HG03558 (cell line): Measurements from ENCODE around the gene MAP9.
"Not testable (repeated sequence)": the region's sequence is repeated elsewhere in the genome, so short reads cannot be mapped to it uniquely, and the experiment has no call there.

Experiments
- ATAC-seq: cut with Tn5 transposase; IDR thresholded peaks from one replicate; pipeline ENCODE4 v1.9.1; 2021; ENCODE audit warnings: moderate number of reproducible peaks; ENCODE audit not compliant: unreplicated experiment; ENCODE audit errors: extremely low read depth

MAP9 gene

DNA sequence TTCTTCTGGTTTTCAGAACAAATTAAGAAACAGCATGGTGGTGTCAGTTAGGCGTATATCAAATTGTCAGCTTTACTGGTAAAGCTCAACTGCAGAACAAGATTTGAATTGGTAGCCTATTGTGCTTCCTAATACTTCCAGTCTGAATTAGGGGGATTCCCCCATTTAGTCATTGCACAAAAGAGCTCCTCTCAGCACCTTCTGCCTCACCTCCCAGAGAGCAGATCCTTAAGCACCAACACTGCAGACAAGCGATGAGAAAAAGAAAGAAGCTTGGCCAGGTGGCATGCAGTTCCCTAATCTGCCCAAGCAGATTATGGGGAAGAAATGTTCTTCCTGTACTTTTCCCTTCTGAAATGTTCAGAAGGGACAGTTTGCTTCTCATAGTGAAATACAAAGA lies 9.2 kb downstream of the MAP9 start:
- ATAC-seq = no peak

DNA sequence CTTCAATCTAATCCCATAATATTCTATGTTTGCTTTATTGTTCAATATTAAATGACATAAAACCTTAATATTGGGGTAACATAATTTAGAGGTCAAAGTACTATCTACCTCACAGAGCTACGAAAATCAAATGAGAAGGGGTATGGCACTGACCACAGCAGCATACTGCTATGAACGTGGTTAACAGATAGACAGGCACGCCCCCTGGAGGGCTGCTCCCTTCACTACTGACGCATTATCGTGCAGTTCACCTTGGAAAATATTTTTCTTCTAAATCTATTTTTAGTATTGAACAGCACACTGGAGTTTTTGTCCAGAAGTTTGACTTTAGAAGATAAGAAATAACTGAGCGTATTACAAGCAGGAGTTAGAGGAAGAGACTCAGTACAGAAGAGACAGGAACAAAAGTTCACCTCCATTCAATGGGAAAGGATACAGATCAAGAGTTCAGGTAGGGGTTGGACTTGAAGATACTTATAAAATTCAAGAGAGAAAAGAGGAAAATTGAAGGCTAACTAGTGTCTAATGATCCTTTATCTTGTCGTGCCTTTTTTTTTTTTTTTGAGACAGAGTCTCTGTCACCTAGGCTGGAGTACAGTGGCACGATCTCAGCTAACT lies 22.7 kb downstream of the MAP9 start:
- peak; percentile 95 for ATAC-seq

- ATAC-seq = no peak
Measured at GRCh38 chr4:155342142-155342541, 34.6 kb downstream of the MAP9 start.

DNA sequence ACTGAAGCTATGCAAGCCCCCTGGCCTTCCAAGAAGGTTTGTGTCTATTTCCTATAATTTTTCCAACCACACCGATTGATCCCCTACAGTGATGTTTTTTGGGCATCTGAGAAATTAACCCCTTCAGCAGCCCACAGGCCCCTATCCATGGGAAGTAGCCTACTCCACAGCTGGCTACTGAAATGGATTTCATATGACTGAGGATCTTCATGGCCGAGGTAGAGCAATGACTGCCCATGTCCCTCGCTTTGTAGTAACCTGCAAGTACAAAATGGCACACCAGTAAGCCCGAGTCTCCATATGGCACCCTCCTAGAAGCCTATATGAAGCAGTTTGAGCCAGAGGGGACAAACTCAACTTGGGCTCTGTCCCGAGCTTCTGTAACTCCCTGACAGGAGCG lies 36.8 kb downstream of the MAP9 start:
- no peak for ATAC-seq

DNA sequence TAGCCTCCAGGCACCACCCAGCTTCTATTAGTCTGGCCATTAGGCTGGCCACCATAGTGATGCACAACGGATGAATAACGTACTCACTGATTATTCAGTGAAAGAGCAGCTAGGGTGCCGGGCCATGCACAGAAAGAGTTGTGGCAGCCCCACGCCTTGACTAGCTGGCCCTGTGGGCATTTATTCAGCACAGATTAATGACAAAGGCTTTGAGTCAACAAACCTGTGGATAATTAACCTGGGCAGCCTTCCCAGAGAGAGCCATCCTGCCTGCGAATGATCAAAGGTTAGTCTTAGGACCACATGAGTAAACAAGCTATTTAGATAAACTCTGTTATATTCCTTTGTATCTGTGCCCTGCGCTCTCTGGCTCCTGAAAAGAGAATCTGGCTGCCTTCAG lies 37.2 kb downstream of the MAP9 start:
- no peak for ATAC-seq

GRCh38 chr4:155338196-155338595 lies 38.6 kb downstream of the MAP9 start:
- no peak for ATAC-seq

- ATAC-seq = no peak
Measured at GRCh38 chr4:155336242-155336641, 40.5 kb downstream of the MAP9 start.

DNA sequence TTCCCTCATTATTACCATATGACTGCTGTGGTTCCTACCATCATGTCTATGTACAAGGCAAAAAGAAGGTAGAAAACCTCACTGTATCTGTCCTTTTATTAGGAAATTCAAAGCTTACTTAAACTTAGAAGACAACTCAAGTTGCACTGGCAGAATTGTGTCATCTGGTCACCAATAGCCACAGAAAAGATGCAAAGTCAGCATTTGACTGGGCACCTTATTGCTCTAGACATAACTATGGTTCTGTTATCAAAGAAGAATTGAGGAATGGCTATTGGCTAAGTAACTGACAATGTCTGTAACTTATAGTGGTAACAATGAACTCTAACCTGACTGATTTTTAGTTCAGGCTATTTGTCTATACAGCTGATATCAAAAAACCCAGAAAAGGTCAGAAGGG lies 45.3 kb downstream of the MAP9 start:
- no peak for ATAC-seq

DNA sequence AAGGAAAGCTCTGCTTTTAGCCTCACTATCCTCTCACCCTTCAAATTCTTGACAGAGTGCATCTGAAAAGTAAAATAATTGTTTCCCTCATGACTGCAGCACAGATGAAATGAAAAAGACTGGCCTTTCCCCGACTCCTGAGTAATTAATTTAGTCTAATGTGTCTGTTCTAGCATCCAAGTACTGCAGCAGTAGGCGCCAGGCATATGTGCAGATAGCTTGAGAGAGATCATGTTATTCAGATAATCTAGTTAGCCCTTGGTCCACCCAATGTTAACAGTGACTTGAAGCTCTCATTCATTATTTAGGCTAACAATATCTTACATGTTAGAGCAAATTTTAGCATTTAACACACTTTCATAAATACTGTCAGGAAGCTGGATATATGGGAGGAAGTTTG lies 54.0 kb downstream of the MAP9 start:
- ATAC-seq = no peak

DNA sequence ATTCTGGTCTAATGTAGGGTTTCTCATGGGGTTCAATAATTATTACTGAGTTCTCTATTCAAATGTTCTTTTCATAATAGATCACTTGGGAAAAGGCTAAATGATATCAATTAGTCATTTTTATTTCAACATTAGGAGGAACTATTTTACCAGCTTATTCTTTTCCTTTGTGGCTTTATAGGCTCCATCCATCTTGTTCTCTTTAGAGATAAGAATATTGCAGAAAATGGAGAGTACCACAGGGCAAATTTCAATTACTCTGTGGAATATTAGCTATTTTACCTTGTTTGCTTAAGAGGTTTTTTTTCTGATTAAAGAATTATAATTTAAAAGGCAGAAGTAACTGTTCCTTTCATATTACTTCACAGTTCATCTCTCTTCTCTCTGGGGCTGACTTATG lies 55.8 kb downstream of the MAP9 start:
- ATAC-seq = no peak

- no peak for ATAC-seq
Measured at GRCh38 chr4:155319516-155319915, 57.2 kb downstream of the MAP9 start.

- ATAC-seq = not testable (repeated sequence)
Measured at GRCh38 chr4:155312027-155312426, 64.7 kb downstream of the MAP9 start.

- no peak for ATAC-seq
Measured at GRCh38 chr4:155307731-155308277, 69.0 kb downstream of the MAP9 start.

DNA sequence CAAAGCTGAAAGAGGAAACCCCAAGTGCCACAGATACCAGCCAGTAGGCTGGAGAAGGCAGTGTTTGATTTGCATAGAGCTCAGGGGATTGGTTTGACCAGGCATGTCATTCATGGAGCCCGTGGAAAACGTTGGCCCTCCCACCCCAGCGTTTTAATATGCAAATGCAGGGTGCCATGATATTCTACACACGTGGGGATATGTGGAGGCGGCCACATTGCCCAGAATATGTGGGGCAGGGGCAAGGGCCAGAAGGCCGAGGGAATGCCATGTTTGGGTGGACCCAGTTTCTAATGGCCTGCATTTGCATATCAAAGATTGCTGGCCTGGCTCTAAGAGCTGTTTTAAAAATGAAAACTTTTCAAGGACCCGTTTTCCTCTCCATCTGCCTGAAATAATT lies 71.1 kb downstream of the MAP9 start:
- no peak for ATAC-seq

GRCh38 chr4:155304375-155304774 lies 72.4 kb downstream of the MAP9 start:
- no peak for ATAC-seq

- no peak for ATAC-seq
Measured at GRCh38 chr4:155299103-155299502, 77.7 kb downstream of the MAP9 start.
